SK-N-SH (cell line): ENCODE data around the gene SMAD2.

Source experiments
- EP300 ChIP-seq, 2 experiments: IDR thresholded peaks; 2 replicates each; pipeline versions ENCODE4 v1.4.0 to v1.6.1; 2012; ENCODE audit warnings: borderline replicate concordance in 1 of 2, low read depth in 1 of 2, low read length in 1 of 2
- EZH2phosphoT487 ChIP-seq: fragments of 200-600 bp; sonication (generic); IDR thresholded peaks from 2 replicates; pipeline ENCODE4 v1.6.1; 2017; ENCODE audit warnings: low read depth, mixed run types, mild to moderate bottlenecking, antibody characterized with exemption, moderate library complexity, borderline replicate concordance
- GATA2 ChIP-seq: sonication (generic); formaldehyde crosslinking; IDR thresholded peaks from 2 replicates; pipeline ENCODE4 v1.5.0; 2020; ENCODE audit warnings: mild to moderate bottlenecking, missing genetic modification reagents
- MAX ChIP-seq: IDR thresholded peaks from 2 replicates; pipeline ENCODE4 v1.4.0; 2012; ENCODE audit warnings: low read depth
- NFIC ChIP-seq: IDR thresholded peaks from 2 replicates; pipeline ENCODE4 v1.4.0; 2012; ENCODE audit warnings: borderline replicate concordance
- NRF1 ChIP-seq: IDR thresholded peaks from 2 replicates; pipeline ENCODE4 v1.6.1; 2012; ENCODE audit warnings: low read depth, mild to moderate bottlenecking, low read length
- POLR2AphosphoS5 ChIP-seq: IDR thresholded peaks from 2 replicates; pipeline ENCODE4 v1.6.1; 2012; ENCODE audit warnings: low read depth, low read length
- SMC3 ChIP-seq: IDR thresholded peaks from 2 replicates; pipeline ENCODE4 v1.6.1; 2012; ENCODE audit warnings: low read depth, low read length, improper control_type of control experiment
- TAF1 ChIP-seq: IDR thresholded peaks from 2 replicates; pipeline ENCODE4 v1.6.1; 2012; ENCODE audit warnings: low read depth, mild to moderate bottlenecking, low read length, moderate library complexity, borderline replicate concordance
- YY1 ChIP-seq: IDR thresholded peaks from 2 replicates; pipeline ENCODE4 v1.4.0; 2012; ENCODE audit warnings: low read depth, mild to moderate bottlenecking
- TF ChIP-seq, protein P1 (sequence below): fragments of 200-600 bp; sonication (generic); IDR thresholded peaks from 2 replicates; pipeline ENCODE4 v1.6.1; 2017; ENCODE audit warnings: antibody characterized with exemption, mild to moderate bottlenecking, moderate library complexity
- TF ChIP-seq, protein P2 (sequence below): IDR thresholded peaks from 2 replicates; pipeline ENCODE4 v1.4.0; 2012; ENCODE audit warnings: low read depth, borderline replicate concordance
- TF ChIP-seq, protein P3 (sequence below): IDR thresholded peaks from 2 replicates; pipeline ENCODE4; 2012

DNA sequence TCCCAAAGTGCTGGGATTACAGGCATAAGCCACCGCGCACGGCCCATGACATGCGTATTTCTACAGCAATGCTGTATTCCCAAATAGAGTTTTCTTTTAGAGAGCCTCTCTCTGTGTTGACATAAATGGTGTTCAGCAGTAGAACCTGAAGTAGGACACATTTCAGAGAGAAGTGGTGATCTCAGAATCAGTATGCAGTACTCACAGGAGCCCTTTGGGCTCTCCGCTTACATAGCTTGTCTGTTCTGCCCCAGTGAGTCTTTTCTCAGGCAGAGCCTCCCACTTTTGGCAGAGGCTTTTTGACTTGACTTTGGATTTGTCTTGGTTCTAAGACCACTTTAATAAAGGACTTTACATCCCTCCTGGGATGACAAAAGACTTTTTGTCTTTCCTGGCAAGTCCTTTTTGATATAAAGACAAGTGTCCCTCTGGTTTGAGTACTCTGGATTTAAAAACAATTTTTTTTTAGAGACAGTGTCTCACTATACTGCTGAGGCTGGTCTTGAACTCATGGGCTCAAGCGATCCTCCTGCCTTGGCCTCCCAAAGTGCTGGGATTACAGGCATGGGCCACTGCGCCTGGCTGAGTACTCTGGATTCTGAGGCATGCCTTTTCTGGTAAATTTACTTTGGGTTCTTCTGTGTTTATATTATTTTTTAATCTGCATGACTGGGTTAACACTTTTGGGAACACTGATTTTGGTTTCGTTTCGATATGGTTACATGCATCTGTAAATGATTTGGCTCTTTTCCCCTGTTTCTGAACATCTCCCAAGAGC, 113.3 kb downstream of the SMAD2 start:
- TF ChIP-seq POLR2AphosphoS5 = no peak
- TF ChIP-seq, protein P1, sequence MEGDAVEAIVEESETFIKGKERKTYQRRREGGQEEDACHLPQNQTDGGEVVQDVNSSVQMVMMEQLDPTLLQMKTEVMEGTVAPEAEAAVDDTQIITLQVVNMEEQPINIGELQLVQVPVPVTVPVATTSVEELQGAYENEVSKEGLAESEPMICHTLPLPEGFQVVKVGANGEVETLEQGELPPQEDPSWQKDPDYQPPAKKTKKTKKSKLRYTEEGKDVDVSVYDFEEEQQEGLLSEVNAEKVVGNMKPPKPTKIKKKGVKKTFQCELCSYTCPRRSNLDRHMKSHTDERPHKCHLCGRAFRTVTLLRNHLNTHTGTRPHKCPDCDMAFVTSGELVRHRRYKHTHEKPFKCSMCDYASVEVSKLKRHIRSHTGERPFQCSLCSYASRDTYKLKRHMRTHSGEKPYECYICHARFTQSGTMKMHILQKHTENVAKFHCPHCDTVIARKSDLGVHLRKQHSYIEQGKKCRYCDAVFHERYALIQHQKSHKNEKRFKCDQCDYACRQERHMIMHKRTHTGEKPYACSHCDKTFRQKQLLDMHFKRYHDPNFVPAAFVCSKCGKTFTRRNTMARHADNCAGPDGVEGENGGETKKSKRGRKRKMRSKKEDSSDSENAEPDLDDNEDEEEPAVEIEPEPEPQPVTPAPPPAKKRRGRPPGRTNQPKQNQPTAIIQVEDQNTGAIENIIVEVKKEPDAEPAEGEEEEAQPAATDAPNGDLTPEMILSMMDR = no peak
- TF ChIP-seq NFIC = no peak
- no peak for TF ChIP-seq EP300 (IDR thresholded peaks at IDR 0.05; ENCODE audit: borderline replicate concordance in 1 of 2, low read depth in 1 of 2, low read length in 1 of 2)
- TF ChIP-seq, protein P2, sequence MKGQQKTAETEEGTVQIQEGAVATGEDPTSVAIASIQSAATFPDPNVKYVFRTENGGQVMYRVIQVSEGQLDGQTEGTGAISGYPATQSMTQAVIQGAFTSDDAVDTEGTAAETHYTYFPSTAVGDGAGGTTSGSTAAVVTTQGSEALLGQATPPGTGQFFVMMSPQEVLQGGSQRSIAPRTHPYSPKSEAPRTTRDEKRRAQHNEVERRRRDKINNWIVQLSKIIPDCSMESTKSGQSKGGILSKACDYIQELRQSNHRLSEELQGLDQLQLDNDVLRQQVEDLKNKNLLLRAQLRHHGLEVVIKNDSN = no peak
- no peak for TF ChIP-seq GATA2
- TF ChIP-seq MAX = no peak
- no peak for TF ChIP-seq EZH2phosphoT487
- TF ChIP-seq, protein P3, sequence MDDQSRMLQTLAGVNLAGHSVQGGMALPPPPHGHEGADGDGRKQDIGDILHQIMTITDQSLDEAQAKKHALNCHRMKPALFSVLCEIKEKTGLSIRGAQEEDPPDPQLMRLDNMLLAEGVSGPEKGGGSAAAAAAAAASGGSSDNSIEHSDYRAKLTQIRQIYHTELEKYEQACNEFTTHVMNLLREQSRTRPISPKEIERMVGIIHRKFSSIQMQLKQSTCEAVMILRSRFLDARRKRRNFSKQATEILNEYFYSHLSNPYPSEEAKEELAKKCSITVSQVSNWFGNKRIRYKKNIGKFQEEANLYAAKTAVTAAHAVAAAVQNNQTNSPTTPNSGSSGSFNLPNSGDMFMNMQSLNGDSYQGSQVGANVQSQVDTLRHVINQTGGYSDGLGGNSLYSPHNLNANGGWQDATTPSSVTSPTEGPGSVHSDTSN = no peak
- no peak for TF ChIP-seq SMC3
- no peak for TF ChIP-seq YY1
- TF ChIP-seq TAF1 = no peak
- no peak for TF ChIP-seq NRF1
